Activated CD8-positive, alpha-beta memory T cell treated with anti-CD3 and anti-CD28 coated beads for 4 hours (primary cell): Measurements from ENCODE around the gene ANKRD35.
A peak's percentile ranks its signal among the peaks of the same experiment; 100 is the strongest.
"Not testable (repeated sequence)": the region's sequence is repeated elsewhere in the genome, so short reads cannot be mapped to it uniquely, and the experiment has no call there.

ENCODE experiments used
- DNase-seq, 2 donors: peaks; one replicate each; pipeline ENCODE4 v3.0.0-alpha.2; 2020; ENCODE audit warnings: low read depth in 2 of 2

Gene ANKRD35

DNA sequence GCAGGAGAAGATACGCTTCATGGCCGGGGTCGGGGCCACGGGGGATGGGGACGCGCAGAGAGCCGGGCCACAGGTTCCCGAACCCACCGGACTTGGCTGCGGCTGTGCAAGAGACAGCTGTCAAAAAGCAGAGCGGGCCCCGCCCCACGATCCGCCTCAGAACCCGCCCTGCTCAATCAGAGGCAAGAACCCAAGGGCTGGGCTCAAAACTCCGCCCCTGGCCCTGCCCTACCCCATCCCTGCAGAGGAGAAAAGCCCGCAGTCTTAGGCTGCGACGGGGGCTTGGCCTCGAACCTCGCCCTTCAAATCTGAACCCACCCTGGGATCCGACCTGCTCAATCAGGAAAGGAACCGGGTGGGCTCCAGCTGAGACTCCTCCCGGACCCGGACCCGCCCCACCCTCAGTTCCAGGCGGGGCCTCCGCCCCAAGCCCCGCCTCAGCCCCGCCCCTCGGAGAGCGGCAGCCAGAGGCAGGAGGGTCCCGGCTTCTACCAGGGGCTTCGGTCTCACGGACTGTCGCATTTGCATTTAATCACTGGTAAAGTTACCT lies at the start of gene ANKRD35:
Gene ANKRD35, minus strand, starts transcription at position 129 of the 550 bp plus-strand sequence. Its CDS starts 108 bp downstream, at position 21.
- peak; percentile 65 to 69 for DNase-seq

- DNase-seq = not testable (repeated sequence)
These were observed 46.9 kb upstream of the ANKRD35 start for GRCh38 chr1:145932522-145933009.

DNA sequence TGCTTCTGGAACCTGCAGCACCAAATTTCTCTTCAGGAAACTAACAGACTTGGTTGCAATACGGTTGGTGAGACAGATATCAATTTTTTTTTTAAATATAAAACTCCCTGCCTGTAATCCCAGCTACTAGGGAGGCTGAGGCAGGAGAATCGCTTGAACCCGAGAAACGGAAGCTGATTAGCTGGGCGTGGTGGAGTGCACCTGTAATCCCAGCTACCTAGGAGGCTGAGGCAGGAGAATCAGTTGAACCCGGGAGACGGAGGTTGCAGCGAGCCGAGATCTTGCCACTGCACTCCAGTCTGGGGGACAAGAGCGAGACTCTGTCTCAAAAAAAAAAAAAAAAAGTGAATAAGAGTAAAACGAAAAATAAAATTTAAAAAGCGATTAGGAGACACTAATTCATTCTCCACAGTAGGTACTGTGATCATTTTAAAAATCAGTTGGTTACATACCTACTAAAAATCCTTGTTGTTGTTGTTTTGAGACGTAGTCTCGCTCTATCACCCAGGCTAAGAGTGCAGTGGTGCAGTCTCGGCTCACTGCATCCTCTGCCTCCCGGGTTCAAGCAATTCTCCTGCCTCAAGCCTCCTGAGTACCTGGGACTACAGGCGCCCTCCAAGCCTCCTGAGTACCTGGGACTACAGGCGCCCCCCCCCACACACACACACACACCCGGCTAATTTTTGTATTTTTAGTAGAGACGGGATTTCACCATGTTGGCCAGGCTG lies 42.4 kb upstream of the ANKRD35 start:
- no peak for DNase-seq

DNA sequence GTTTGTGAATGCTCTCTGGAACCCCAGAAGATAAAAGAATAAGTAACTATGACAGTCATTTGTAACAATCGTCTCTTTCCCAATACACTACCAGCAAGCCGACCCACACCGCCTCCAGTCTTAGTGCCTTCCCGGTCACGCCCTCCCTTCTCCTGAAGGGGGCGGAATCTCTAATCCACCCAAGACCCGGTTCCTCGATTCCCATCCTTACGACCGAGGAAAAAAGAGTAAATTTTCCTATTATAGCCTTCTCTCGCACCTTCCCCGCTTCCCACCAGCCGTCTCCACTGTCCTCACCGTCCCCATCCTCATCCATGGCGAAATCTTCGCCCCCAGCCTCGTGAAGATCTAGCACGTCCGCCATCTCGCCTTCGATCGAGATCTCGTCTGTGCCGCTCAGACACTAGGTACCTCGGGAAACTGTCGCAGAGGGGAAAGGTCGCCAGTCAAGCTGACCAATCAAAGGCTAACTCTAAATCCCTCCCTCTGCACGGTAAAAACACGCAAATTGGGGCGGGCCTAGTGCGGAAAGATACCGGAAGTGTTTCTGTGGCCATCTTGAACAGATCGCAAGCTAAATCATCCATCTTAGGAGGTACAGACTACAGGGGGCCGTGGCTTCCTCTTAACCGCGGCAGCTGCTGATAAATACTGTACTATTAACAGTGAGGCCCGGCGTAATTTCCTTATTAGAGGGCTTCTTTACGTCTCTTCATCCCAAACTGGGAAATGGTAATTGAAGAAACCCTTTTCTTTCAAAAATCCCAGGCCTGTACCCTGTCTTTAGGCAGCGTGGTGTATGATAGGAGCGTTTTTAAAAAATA lies 41.6 kb upstream of the ANKRD35 start, which contains the start of gene RBM8A:
Gene RBM8A, minus strand, starts transcription at position 422 of the 824 bp plus-strand sequence. Its CDS starts 58 bp downstream, at position 364.
- peak; percentile 92 to 93 for DNase-seq

DNA sequence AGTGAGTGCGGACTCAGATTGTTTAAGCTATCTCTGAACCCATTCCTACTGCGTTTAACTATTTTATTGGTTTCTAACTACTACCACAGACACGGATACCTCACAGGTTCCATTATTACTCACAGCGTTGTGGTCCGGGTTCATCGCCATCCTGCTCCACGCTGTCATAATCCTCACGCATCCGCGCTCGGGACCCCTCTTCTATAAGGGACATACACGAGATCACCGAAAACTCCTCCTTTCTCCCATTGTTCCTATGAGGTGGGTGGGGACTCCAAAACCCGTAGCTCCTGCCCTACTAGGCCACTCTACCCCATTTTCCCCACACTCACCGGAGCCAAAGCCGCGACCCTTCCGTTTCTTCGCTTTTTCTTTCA lies 41.0 kb upstream of the ANKRD35 start:
- peak in 1 of 2 donors; percentile 26 for DNase-seq

GRCh38 chr1:145922266-145922665 lies 36.6 kb upstream of the ANKRD35 start:
- no peak for DNase-seq

GRCh38 chr1:145920297-145920696 lies 34.6 kb upstream of the ANKRD35 start:
- not testable (repeated sequence) for DNase-seq

- no peak for DNase-seq
These were observed 33.6 kb upstream of the ANKRD35 start for GRCh38 chr1:145918992-145919939.

GRCh38 chr1:145918144-145918991 lies 32.7 kb upstream of the ANKRD35 start, which contains the start of gene PEX11B:
Gene PEX11B (minus strand): TSS chr1:145918717. CDS start chr1:145918688, 29 bp downstream.
- DNase-seq = peak; percentile 78 to 85

- DNase-seq = no peak
These were observed 31.9 kb upstream of the ANKRD35 start for GRCh38 chr1:145917595-145917994.

GRCh38 chr1:145916745-145917144 lies 31.1 kb upstream of the ANKRD35 start:
- no peak for DNase-seq

DNA sequence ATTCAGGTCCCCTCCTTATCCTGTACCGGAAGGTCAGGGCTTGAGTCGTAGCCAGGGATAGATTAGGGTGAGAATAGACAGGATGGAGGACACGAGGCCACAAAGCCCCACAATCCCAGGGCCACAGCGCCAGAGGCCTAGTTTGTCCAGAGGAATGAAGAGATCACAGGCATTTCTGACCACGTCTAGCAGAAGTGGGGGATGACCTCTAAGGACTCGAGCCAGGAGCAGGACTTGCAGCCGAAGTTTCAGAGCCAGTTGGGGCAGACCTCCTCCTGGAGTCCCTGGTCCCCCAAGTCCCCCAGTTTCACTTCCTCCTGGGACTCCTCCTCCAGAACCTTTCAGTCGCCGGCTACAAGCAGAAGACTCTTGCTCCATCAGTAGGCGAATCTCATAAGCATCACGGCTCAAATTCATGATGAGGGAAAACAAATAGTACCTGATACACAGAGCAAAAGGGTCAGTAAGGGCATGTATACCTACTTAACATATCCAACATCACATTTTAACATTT lies 26.5 kb upstream of the ANKRD35 start:
- DNase-seq = no peak

DNA sequence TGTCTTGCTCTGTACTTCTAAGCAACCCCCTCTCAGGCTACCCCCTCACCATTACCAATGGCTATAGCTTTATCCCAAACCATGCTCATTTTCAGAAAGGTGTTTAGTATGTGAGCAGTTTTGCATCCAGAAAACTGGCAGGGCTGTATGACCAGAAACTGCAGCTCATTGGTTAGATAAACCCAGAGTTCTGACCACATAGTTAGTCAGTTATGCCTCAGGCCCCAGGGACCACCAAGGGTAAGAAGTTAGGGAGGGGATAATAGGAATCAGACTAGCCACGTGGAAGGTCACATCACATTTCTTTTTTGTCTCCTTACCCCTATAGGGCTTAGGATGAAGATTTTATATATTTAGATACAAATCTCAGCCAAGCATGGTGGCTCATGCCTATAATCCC lies 23.0 kb upstream of the ANKRD35 start:
- DNase-seq = no peak

- DNase-seq = no peak
These were observed 21.5 kb upstream of the ANKRD35 start for GRCh38 chr1:145906954-145907753.

GRCh38 chr1:145901312-145902021 lies 15.8 kb upstream of the ANKRD35 start:
- no peak for DNase-seq

- no peak for DNase-seq
These were observed 13.1 kb upstream of the ANKRD35 start for GRCh38 chr1:145898756-145899155.

GRCh38 chr1:145897969-145898368 lies 12.3 kb upstream of the ANKRD35 start:
- no peak for DNase-seq

GRCh38 chr1:145895471-145895870 lies 9.8 kb upstream of the ANKRD35 start:
- no peak for DNase-seq
